ENCODE measurements around the gene NF1. TPM values are rescaled to one million over a fixed set of nuclear protein-coding genes. Genes with fewer than 3 reads are reported as not detected.
"Not testable (repeated sequence)": the region's sequence is repeated elsewhere in the genome, so short reads cannot be mapped to it uniquely, and the experiment has no call there.

The NF1 gene
- total RNA-seq, 4 donors from 2014 or later, result 51.9 to 67.8 (median 66.3) TPM

GRCh38 chr17:31144836-31145235, 50.1 kb downstream of the NF1 start:
- TF ChIP-seq CTCF (IDR thresholded peaks at IDR 0.05), result no peak
- DNase-seq (ENCODE audit: low spot score) (no peak), ATAC-seq (ENCODE audit: low FRiP score) (no peak)

DNA sequence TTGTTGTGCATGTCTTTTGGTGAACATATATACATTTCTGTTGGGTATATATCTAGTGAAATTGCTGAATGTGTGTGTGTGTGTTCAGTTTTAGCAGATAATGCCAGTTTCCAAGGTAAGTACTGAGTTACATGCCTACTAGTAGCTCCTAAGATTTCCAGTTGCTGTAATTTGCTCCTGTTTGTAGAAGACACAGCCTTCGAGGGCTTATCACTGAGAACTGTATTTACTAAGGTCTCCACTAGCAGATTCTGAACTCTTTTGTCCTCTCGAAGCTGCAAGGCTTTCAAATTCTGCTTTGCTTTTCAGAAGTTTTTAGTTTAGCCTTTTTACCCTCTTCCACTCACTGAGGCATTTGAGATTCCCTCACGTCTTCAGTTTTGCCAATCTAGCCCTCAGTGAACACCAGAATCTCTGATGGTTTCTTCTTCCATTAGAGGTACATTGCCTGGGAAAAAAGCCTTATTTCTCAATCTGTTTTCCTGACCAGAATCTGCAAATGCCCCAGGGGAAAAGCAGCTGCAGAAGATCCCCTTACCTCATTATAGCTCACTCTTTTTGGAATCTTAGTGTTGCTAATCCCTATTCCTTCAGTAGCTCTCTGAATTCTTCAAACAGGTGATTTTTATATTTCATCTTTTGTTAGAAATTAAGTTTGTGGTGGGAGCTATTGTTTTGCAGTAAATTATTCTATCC, 52.9 kb downstream of the NF1 start:
- no peak for TF ChIP-seq CTCF (IDR thresholded peaks at IDR 0.05)
- DNase-seq (ENCODE audit: low spot score) (no peak), ATAC-seq (ENCODE audit: low FRiP score) (no peak)

GRCh38 chr17:31148205-31148604, 53.4 kb downstream of the NF1 start:
- ATAC-seq (ENCODE audit: low FRiP score) (no peak), DNase-seq (ENCODE audit: low spot score) (no peak)
- no peak for TF ChIP-seq CTCF (IDR thresholded peaks at IDR 0.05)

- no peak for TF ChIP-seq CTCF (IDR thresholded peaks at IDR 0.05)
- ATAC-seq (ENCODE audit: low FRiP score) (no peak), DNase-seq (ENCODE audit: low spot score) (no peak)
Measured at GRCh38 chr17:31152271-31152670, 57.5 kb downstream of the NF1 start.

GRCh38 chr17:31155208-31155810, 60.5 kb downstream of the NF1 start:
- DNase-seq (ENCODE audit: low spot score), result no peak
- ATAC-seq (ENCODE audit: low FRiP score), result no peak
- no peak for TF ChIP-seq CTCF (IDR thresholded peaks at IDR 0.05)

GRCh38 chr17:31156326-31156725, 61.5 kb downstream of the NF1 start:
- DNase-seq (ENCODE audit: low spot score), result no peak
- TF ChIP-seq CTCF (IDR thresholded peaks at IDR 0.05), result no peak

DNA sequence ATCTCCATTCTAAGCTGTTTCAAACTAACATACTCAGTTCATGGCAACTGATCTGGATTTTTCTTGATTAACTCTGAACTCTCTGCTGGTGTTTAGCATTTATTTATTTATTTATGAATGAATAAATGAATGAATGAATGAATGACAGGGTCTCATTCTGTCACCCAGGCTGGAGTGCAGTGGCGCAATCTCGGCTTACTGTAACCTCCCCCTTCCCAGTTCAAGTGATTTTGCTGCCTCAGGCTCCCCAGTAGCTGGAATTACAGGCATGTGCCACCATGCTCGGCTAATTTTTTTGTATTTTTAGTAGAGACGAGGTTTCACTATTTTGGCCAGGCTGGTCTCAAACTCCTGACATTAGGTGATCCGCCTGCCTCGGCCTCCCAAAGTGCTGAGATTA, 62.1 kb downstream of the NF1 start:
- not testable (repeated sequence) for ATAC-seq (ENCODE audit: low FRiP score); DNase-seq (ENCODE audit: low spot score)

More at GRCh38 chr17:31156326-31156725, 61.5 kb downstream of the NF1 start:
- no peak for ATAC-seq (ENCODE audit: low FRiP score)
